MG63 (cell line): ENCODE measurements around the gene AP1S3. TPM values are rescaled to one million over a fixed set of nuclear protein-coding genes. Genes with fewer than 3 reads are reported as not detected.

Experiments used
- DNase-seq: peaks from one replicate; pipeline ENCODE4 v3.0.0-alpha.2; 2020
- H3K27me3 ChIP-seq: fragments of 250-450 bp; sonication (Bioruptor Pico); 2 replicates; pipeline ENCODE4 v1.5.1; 2020; ENCODE audit warnings: mild to moderate bottlenecking, moderate library complexity
- H3K36me3 ChIP-seq: fragments of 250-450 bp; sonication (Bioruptor Pico); 2 replicates; pipeline ENCODE4 v1.5.1; 2020; ENCODE audit warnings: mild to moderate bottlenecking, moderate library complexity
- H3K4me3 ChIP-seq: fragments of 250-450 bp; sonication (Bioruptor Pico); 2 replicates; pipeline ENCODE4 v1.5.1; 2020; ENCODE audit warnings: mild to moderate bottlenecking, moderate library complexity
- H3K9me3 ChIP-seq: fragments of 250-450 bp; sonication (Bioruptor Pico); 2 replicates; pipeline ENCODE4 v1.5.1; 2020; ENCODE audit warnings: mild to moderate bottlenecking, moderate library complexity
- total RNA-seq: library from RNA; depleted of rRNA; stranded (reverse); fragments of >200 nt; shearing (Covaris generic); gene quantifications from 2 replicates; pipeline ENCODE4 v1.2.3, GENCODE V29; 2014; ENCODE audit warnings: low replicate concordance; rRNA removed

The AP1S3 gene
- total RNA-seq, 1 experiment from 2014 or later: 22.2 TPM

DNA sequence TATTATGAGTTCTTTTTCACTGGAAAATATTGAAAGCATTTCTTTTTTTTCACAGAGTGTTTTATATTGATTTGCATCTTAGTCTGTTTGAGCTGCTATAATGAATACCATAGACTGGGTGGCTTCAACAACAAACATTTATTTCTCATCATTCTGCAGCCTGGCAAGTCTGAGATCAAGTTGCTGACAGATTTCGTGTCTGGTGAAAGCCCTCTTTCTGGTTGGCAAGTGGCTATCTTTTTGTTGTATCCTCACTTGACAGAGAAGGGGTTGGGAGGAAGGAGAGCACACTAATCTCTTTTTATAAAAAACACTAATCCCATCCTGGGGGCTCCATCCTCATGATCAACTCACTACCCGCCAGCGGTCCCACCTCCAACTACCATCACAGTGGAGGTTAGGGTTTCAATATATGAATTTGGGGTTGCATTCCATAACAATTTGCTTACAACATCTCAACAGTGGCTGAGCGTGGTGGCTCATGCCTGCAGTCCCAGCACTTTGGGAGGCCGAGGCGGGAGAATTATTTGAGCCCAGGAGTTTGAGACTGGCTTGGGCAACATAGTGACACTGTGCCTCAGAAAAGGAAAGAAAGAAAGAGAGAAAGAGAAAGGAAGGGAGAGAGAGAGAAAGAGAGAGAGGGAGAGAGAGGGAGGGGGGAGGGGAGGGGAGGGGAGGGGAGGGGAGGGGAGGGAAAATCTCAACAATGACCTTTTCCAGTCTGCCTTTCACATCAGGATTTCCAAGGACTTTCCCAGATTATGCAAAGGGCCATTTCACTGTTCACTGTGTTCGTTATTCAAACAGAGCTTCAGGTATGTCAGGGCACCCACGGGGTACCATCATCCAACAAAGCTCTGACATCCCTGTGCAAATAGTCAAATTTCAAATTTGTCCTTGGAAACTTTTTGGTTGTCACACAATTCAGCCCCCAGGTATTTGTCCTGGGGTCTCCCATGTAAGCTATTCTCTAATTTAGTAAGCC, 111.1 kb downstream of the AP1S3 start:
- Histone ChIP-seq H3K27me3 (no peaks in the 10 kb centered on the region), H3K9me3 (no peaks in the 10 kb centered on the region), H3K36me3 (no peaks in the 10 kb centered on the region), H3K4me3 (no peak overlapping the region)
- DNase-seq: no peak

DNA sequence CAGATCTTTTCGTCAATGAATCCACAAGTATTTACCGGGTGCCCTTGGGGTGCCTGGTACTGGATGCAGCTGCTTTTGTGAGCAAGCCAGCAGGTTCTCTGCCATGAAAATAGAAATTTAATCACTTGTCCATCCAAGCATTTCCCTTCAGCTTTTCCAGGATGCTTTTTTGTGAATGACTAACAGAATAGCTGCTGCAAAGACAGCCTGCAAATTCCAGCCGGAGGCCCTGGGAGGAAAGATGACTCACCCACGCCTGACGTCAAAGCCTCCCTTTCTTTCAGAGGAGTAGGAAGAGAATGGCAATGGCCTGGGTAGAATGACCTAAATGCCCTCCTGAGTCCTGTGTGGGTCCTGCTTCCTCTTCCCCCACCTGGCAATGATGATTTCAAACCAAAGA, 111.9 kb downstream of the AP1S3 start:
- no peak overlapping the region for H3K4me3 ChIP-seq
- no peaks in the 10 kb centered on the region for H3K9me3 ChIP-seq
- peak; percentile 95 for DNase-seq

DNA sequence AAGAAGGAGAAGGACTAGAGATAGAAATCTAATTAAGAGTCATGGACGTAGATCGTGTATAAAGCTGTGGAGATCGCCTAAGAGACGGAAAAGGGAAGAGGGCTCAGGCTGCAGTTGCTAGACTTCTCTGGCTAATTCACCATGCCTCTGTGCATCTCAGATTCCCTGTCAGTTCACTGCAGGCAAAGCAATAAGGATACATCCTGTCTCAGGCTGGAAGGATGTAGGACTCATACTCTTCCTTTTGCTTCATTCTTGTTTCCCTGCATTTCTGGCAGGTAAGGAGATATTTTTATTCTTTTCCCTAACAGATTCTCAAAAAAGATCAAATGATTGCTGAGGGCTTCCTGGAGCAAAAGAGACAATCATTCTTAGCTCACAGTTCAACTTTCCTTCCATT, 112.5 kb downstream of the AP1S3 start:
- Histone ChIP-seq H3K27me3 (no peaks in the 10 kb centered on the region), H3K36me3 (no peaks in the 10 kb centered on the region), H3K9me3 (no peaks in the 10 kb centered on the region), H3K4me3 (no peak overlapping the region)
- DNase-seq: no peak

More for the DNA sequence above, 111.9 kb downstream of the AP1S3 start:
- Histone ChIP-seq H3K36me3 (no peaks in the 10 kb centered on the region), H3K27me3 (no peaks in the 10 kb centered on the region)

DNA sequence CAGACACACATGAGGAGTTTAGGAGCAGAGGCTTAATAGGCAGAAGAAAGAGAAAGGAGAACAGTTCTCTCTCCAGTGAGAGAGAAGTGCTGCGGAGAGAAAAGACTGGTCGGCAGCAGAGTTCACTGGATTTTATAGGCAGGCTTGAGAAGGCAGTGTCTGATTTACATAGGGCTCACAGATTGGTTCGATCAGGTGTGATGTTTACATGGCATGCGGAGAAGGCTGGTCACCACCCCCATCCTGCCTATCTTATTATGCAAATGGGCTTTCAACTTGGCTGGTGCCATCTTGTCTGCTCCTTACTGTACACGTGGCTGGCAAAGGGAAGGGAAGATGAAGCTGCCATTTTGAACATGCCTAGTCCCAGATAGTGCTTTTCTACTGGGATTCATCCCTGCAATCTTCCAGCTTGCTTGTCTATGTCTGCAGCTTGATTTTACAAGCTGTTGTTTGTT, 113.4 kb downstream of the AP1S3 start:
- no peak for DNase-seq
- Histone ChIP-seq H3K36me3 (no peaks in the 10 kb centered on the region), H3K9me3 (no peaks in the 10 kb centered on the region), H3K27me3 (no peaks in the 10 kb centered on the region), H3K4me3 (no peak overlapping the region)

DNA sequence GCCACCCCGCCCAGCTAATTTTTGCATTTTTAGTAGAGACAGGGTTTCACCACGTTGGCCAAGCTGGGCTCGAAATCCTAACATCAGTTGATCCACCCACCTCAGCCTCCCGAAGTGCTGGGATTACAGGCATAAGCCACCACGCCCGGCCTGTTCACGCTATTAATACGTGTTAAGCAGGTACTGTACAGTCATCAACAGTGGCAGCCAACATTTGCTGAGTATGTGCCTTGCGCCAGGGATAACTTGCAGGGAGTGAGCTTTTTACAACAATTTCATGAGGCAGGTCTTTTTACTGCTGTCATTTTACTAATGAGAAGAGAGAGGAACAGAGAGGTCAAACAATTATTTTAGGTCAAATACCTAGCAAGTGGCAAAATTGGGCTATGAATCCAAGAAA, 115.2 kb downstream of the AP1S3 start:
- DNase-seq: no peak
- H3K36me3 ChIP-seq: no peaks in the 10 kb centered on the region
- no peak overlapping the region for H3K4me3 ChIP-seq
- H3K27me3 ChIP-seq: no peaks in the 10 kb centered on the region
- H3K9me3 ChIP-seq: peaks cover 6% of the 10 kb centered on the region; the same call in 1 of the 2 replicates

DNA sequence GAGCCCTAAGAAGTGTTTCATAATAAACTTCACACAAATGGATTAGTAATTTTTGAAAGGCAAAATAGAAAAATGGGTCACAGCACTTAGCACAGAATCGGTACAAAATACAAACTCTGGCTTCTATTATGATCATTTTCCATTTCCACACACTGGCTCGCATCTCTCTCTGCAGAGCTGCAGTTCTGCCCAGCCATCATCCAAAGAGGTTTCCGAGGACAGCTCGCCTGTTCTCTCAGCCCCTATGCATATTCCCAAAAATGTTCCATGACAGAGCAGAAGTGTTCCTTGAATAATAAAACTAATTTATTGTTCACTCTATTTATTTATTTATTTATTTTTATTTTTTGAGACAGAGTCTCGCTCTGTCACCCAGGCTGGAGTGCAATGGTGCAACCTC, 115.6 kb downstream of the AP1S3 start:
- Histone ChIP-seq H3K36me3 (no peaks in the 10 kb centered on the region), H3K27me3 (no peaks in the 10 kb centered on the region), H3K9me3 (peaks cover 6% of the 10 kb centered on the region), H3K4me3 (no peak overlapping the region)
- no peak for DNase-seq

DNA sequence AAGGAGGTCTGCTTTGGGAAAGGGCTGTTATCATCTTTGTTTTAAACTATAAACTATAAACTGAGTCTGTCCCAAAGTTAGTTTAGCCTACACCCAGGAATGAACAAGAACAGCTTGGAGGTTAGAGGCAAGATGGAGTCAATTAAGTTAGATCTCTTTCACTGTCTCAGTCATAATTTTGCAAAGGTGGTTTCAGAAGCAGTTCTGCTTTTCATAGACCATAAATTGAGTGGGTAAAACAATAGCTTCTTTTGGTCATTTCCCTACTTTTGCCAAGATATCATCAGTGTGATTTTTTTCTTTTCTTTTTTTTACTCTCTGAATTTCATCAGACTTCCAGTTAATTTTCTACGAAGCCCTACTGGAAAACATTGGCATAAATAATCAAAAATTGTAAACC, 117.0 kb downstream of the AP1S3 start:
- Histone ChIP-seq H3K9me3 (peaks cover 10% of the 10 kb centered on the region), H3K27me3 (no peaks in the 10 kb centered on the region), H3K4me3 (no peak overlapping the region), H3K36me3 (no peaks in the 10 kb centered on the region)
- DNase-seq: no peak

DNA sequence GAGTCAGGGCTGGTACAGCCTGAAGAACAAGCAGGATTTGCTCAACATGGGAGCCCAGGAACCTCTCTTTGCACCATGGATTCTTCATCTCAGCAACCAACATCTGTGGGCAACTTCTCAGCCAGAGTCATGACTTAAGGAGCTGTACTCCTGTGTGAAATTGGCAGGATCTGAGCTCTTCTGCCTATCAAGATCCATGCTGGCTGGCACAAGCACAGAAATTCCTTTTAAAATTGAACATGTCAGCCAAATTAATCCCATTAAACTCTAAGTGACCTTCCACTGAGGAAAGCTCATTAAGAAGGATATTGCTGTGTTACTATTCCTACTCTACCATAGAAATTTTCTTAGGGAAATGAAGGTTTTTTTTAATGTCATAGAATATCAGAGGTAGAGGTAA, 124.7 kb downstream of the AP1S3 start:
- Histone ChIP-seq H3K27me3 (no peaks in the 10 kb centered on the region), H3K9me3 (peaks cover 4% of the 10 kb centered on the region; the same call in 1 of the 2 replicates), H3K4me3 (no peak overlapping the region), H3K36me3 (no peaks in the 10 kb centered on the region)
- DNase-seq: no peak

DNA sequence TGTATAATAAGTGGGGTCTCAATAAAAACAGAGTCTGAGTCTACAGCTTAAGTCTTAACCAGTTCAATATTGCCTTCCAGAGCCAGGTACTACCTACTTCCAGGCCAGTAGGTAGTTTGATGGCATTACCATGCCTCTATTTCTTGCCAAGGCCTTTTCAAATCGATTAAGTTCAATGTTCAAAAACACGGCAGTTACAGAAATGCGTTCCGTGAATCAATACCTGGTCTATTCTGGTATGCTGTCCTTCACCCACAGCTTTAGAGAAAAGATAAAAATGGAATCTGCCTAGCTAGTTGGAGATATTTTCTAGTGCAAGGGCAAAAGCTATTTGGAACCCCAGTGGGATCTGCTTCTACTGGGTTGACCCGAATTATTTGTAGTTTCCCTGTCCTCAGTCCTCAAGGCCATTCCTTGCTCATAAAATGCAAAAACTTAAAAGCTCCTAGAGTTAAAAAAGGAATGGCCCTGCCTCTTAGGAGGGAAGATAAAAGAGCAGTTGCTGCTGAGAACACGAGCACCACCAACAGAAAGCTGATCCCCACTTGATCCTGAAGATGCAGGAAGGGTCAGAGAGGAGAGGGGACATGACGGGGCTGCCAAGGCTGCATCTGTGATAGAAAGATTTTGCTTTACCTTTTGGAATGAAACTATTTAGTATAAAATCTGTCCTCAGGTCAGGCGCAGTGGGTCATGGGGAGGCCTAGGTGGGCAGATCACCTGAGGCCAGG, 125.6 kb downstream of the AP1S3 start:
- H3K36me3 ChIP-seq: no peaks in the 10 kb centered on the region
- H3K27me3 ChIP-seq: no peaks in the 10 kb centered on the region
- H3K4me3 ChIP-seq: no peak overlapping the region
- no peak for DNase-seq
- peaks cover 4% of the 10 kb centered on the region; the same call in 1 of the 2 replicates for H3K9me3 ChIP-seq

Other genes with a start within 250 kb of the AP1S3 start
- 0.26 and 0.39 TPM in 2 replicates for gene SCG2, start 235.2 kb downstream of the AP1S3 start, total RNA-seq
- gene WDFY1, start 107.8 kb upstream of the AP1S3 start, total RNA-seq: 23.4 and 23.6 TPM in 2 replicates
- gene MRPL44, start 119.9 kb upstream of the AP1S3 start, total RNA-seq: 32.9 and 42.7 TPM in 2 replicates
- 66.8 and 78.2 TPM in 2 replicates for gene SERPINE2, start 201.7 kb upstream of the AP1S3 start, total RNA-seq